Measurements from ENCODE around the gene GALE. TPM values are rescaled to one million over a fixed set of nuclear protein-coding genes. Genes with fewer than 3 reads are reported as not detected.

Gene GALE
- total RNA-seq, 1 experiment from 2014 or later, result 86.0 TPM

- Histone ChIP-seq H3K4me3 (ENCODE audit: low read length) (peak overlapping the region; percentile 93), H3F3A (ENCODE audit: low read length, unreplicated experiment) (no peaks in the 10 kb centered on the region), H3K27ac (ENCODE audit: low read length) (no peak overlapping the region), H2AFZ (ENCODE audit: low read length) (peak overlapping the region; percentile 91; the same call in 1 of the 2 replicates), H3K9me3 (ENCODE audit: low read length) (no peaks in the 10 kb centered on the region), H3K9ac (ENCODE audit: low read length) (no peak overlapping the region), H3K79me2 (ENCODE audit: low read length) (peaks cover 10% of the 10 kb centered on the region), H3K4me2 (ENCODE audit: low read length) (peak overlapping the region; percentile 97), H3K9me2 (replicated peaks; ENCODE audit: low read length) (no peaks in the 10 kb centered on the region), H3K27me3 (ENCODE audit: low read length) (no peaks in the 10 kb centered on the region), H3K4me1 (ENCODE audit: insufficient read depth, low read length) (peaks cover 21% of the 10 kb centered on the region), H4K20me1 (ENCODE audit: low read length) (no peaks in the 10 kb centered on the region), H3K36me3 (ENCODE audit: low read depth, low read length) (peaks cover 8% of the 10 kb centered on the region; the same call in 1 of the 2 replicates)
- BruUV-seq (replicated peaks), result no TSS peak
- no peak for ATAC-seq
- no peak for DNase-seq
- no peak for TF ChIP-seq CTCF (conservative IDR thresholded peaks at IDR 0.05; ENCODE audit: low read depth, low read length)
- no peak for TF ChIP-seq EZH2phosphoT487 (IDR thresholded peaks at IDR 0.05; ENCODE audit: borderline replicate concordance, low read length)
- TF ChIP-seq EZH2 (IDR thresholded peaks at IDR 0.05; ENCODE audit: low read length, unreplicated experiment), result no peak
- ChIA-PET POLR2A (ENCODE audit: unreplicated experiment) (interaction anchor here (0.6 to 0.7 kb wide), 3 partner anchors 22 to 365 kb away, joined by 3 to 5 read pairs (median 4); no protein-coding TSS in a partner anchor), CTCF (interaction anchor here (0.7 kb wide), 1 partner anchor 9 kb away, joined by 3 read pairs; no protein-coding TSS in a partner anchor)
- intact Hi-C loops (cut with micrococcal nuclease), result loop anchor here (5.0 kb wide), 1 partner anchor 115 kb away; no protein-coding TSS in a partner anchor
Observed at GRCh38 chr1:23801876-23802275, 1.3 kb upstream of the GALE start.

- H3K9ac ChIP-seq (ENCODE audit: low read length), result peak overlapping the region; percentile 93
- no peaks in the 10 kb centered on the region for H3K9me3 ChIP-seq (ENCODE audit: low read length)
- H3K27ac ChIP-seq (ENCODE audit: low read length), result peak overlapping the region; percentile 43
- H3K9me2 ChIP-seq (replicated peaks; ENCODE audit: low read length), result no peaks in the 10 kb centered on the region
- H3K4me2 ChIP-seq (ENCODE audit: low read length), result peak overlapping the region; percentile 97
- peaks cover 8% of the 10 kb centered on the region; the same call in 1 of the 2 replicates for H3K36me3 ChIP-seq (ENCODE audit: low read depth, low read length)
- H3F3A ChIP-seq (ENCODE audit: low read length, unreplicated experiment), result no peaks in the 10 kb centered on the region
- H3K79me2 ChIP-seq (ENCODE audit: low read length), result peaks cover 10% of the 10 kb centered on the region
- ChIA-PET POLR2A (ENCODE audit: unreplicated experiment) (interaction anchor here (0.6 to 0.7 kb wide), 3 partner anchors 21 to 366 kb away, joined by 3 to 5 read pairs (median 4); no protein-coding TSS in a partner anchor), CTCF (no interaction called here)
- TSS peak; percentile 22 for BruUV-seq (replicated peaks)
- H2AFZ ChIP-seq (ENCODE audit: low read length), result peak overlapping the region; percentile 91
- H3K4me3 ChIP-seq (ENCODE audit: low read length), result peak overlapping the region; percentile 93
- no peak for ATAC-seq
- H4K20me1 ChIP-seq (ENCODE audit: low read length), result no peaks in the 10 kb centered on the region
- no peaks in the 10 kb centered on the region for H3K27me3 ChIP-seq (ENCODE audit: low read length)
- TF ChIP-seq EZH2phosphoT487 (IDR thresholded peaks at IDR 0.05; ENCODE audit: borderline replicate concordance, low read length) (no peak), CTCF (conservative IDR thresholded peaks at IDR 0.05; ENCODE audit: low read depth, low read length) (no peak), EZH2 (IDR thresholded peaks at IDR 0.05; ENCODE audit: low read length, unreplicated experiment) (no peak)
- peaks cover 21% of the 10 kb centered on the region for H3K4me1 ChIP-seq (ENCODE audit: insufficient read depth, low read length)
- DNase-seq, result peak; percentile 28
- intact Hi-C loops (cut with micrococcal nuclease), result loop anchor here (5.0 kb wide), 1 partner anchor 116 kb away; no protein-coding TSS in a partner anchor
Observed at GRCh38 chr1:23801338-23801748, 789 bp upstream of the GALE start.
